Activated naive CD4-positive, alpha-beta T cell treated with anti-CD3 and anti-CD28 coated beads for 36 hours (primary cell): ENCODE measurements around the gene USP16. TPM values are rescaled to one million over a fixed set of nuclear protein-coding genes. Genes with fewer than 3 reads are reported as not detected.
A peak's percentile ranks its signal among the peaks of the same experiment; 100 is the strongest.

Experiments used
- CTCF ChIA-PET: fragments of 350-600 bp; sonication (Branson Sonifier 250); formaldehyde crosslinking; loops from one replicate; lab custom pipeline; 2021; ENCODE audit warnings: antibody characterized with exemption; lab: Charles Lee
- DNase-seq: peaks from one replicate; pipeline ENCODE4 v3.0.0-alpha.2; 2020
- H3K27ac Mint-ChIP-seq: one replicate; pipeline ENCODE4 v1.8.0; 2021; ENCODE audit warnings: mild to moderate bottlenecking, mixed read lengths
- H3K27me3 Mint-ChIP-seq: one replicate; pipeline ENCODE4 v1.8.0; 2021; ENCODE audit warnings: low read depth, mixed read lengths
- H3K36me3 Mint-ChIP-seq: one replicate; pipeline ENCODE4 v1.8.0; 2021; ENCODE audit warnings: low read depth, mixed read lengths
- H3K4me1 Mint-ChIP-seq: one replicate; pipeline ENCODE4 v1.8.0; 2021; ENCODE audit warnings: low read depth, mixed read lengths
- H3K4me3 Mint-ChIP-seq: one replicate; pipeline ENCODE4 v1.8.0; 2021; ENCODE audit warnings: mild to moderate bottlenecking, moderate library complexity, mixed read lengths
- H3K9me3 Mint-ChIP-seq: one replicate; pipeline ENCODE4 v1.8.0; 2021; ENCODE audit warnings: mixed read lengths
- intact Hi-C: fragments of 100-400 bp; cut with micrococcal nuclease; formaldehyde crosslinking; loops from one replicate; pipeline ENCODE4 v1.15.1; 2023
- total RNA-seq, 2 experiments: library from RNA; stranded (reverse); gene quantifications; one replicate each; pipeline ENCODE4 v1.2.3, GENCODE V29; 2021

USP16 gene
- total RNA-seq, 2 experiments from 2014 or later = 36.1 to 36.7 TPM

DNA sequence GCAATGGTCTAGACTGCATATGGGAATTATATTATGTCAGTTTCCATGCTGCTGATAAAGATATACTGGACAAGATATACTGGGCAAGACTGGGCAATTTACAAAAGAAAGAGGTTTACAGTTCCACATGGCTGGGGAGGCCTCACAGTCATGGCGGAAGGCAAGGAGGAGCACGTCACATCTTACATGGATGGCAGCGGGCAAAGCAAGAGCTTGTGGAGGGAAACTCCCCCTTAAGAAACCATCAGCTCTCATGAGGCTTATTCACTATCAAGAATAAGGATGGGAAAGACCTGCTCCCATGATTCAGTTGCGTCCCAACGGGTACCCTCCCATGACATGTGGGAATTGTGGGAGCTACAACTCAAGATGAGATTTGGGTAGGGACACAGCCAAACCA, 27.8 kb downstream of the USP16 start:
- H3K9me3 Mint-ChIP-seq = no peaks in the 10 kb centered on the region
- no peaks in the 10 kb centered on the region for H3K27me3 Mint-ChIP-seq
- CTCF ChIA-PET = no interaction called here

DNA sequence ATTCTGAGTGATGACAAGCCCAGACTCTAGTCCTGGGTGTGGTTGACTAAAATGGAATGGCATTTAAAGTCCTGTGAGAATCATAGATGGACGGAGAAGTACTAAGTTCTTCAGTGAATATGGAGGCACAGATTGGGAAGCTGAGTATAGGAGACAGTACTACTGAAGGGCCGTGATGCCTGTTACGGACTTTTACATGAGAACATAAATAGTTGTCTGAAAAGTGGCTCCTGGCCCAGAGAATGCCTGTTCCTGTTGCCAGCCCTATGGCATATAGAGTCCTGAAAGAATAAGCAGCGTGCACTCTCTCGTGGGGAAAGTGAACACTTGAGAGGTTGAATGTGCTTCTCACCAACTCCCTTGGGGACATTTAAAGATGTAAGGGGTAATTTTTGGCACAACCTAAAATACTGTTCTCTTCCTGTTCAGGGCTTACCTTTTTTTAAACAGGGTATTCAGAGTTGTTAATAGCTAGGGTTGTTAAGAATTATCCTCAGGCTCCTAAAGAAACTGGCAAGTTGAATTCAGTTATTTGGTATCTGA, 28.6 kb downstream of the USP16 start:
- CTCF ChIA-PET = no interaction called here
- peak overlapping the region; percentile 14 for H3K27ac Mint-ChIP-seq
- DNase-seq = no peak
- intact Hi-C loops = loop anchor here (2.0 kb wide), 1 partner anchor 14 kb away; no protein-coding TSS in a partner anchor
- H3K4me3 Mint-ChIP-seq = no peak overlapping the region
- H3K9me3 Mint-ChIP-seq = no peaks in the 10 kb centered on the region
- H3K4me1 Mint-ChIP-seq = no peaks in the 10 kb centered on the region
- no peaks in the 10 kb centered on the region for H3K27me3 Mint-ChIP-seq
- peaks cover 29% of the 10 kb centered on the region for H3K36me3 Mint-ChIP-seq

More for the DNA sequence above, 27.8 kb downstream of the USP16 start:
- Mint-ChIP-seq H3K4me1 (no peaks in the 10 kb centered on the region), H3K36me3 (peaks cover 28% of the 10 kb centered on the region), H3K4me3 (no peak overlapping the region), H3K27ac (no peak overlapping the region)
- DNase-seq = no peak
- intact Hi-C loops = loop anchor here (2.0 kb wide), 1 partner anchor 15 kb away; no protein-coding TSS in a partner anchor

DNA sequence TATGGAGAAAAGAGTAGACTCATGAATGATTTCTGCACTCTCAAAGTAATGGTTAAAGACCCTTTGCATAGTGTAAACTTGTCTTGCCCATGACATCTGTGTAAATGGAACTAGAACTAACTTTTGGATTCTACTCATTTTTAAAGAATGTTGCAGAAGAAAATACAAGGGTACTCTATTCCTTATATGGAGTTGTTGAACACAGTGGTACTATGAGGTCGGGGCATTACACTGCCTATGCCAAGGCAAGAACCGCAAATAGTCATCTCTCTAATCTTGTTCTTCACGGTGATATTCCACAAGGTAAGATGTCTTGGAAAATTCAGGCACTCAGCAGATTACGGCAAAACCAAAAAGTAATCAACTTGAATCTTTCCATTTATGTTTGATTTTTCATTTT, 29.2 kb downstream of the USP16 start:
- H3K27me3 Mint-ChIP-seq = no peaks in the 10 kb centered on the region
- H3K4me1 Mint-ChIP-seq = no peaks in the 10 kb centered on the region
- no peak for DNase-seq
- H3K9me3 Mint-ChIP-seq = no peaks in the 10 kb centered on the region
- peaks cover 29% of the 10 kb centered on the region for H3K36me3 Mint-ChIP-seq
- no peak overlapping the region for H3K4me3 Mint-ChIP-seq
- CTCF ChIA-PET = no interaction called here
- H3K27ac Mint-ChIP-seq = peak overlapping the region; percentile 14
- intact Hi-C loops = loop anchor here (2.0 kb wide), 1 partner anchor 13 kb away; no protein-coding TSS in a partner anchor

DNA sequence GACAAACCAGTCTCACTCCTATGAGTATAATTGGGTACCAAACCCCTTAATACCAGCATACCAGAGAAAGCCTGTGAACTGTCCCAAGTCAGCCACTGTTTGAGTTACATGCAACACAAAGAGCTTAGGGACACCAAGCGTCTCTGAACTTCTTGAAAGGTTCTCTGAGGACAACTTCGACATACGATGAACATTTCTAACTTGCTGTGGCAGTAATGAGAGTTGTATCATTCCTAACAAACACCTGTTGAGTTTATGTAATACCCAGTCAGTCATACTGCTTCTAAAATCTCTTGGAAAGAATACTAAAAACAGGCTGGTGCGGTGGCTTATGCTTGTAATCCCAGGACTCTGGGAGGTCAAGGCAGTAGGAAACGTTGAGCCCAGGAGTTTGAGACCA, 30.6 kb downstream of the USP16 start:
- H3K27ac Mint-ChIP-seq = no peak overlapping the region
- peaks cover 28% of the 10 kb centered on the region for H3K36me3 Mint-ChIP-seq
- H3K4me1 Mint-ChIP-seq = no peaks in the 10 kb centered on the region
- CTCF ChIA-PET = interaction anchor here (0.5 to 1.0 kb wide), 2 partner anchors 17 to 49 kb away, joined by 3 to 4 read pairs; no protein-coding TSS in a partner anchor
- no peak for DNase-seq
- intact Hi-C loops = no loop called here
- H3K27me3 Mint-ChIP-seq = no peaks in the 10 kb centered on the region
- H3K9me3 Mint-ChIP-seq = no peaks in the 10 kb centered on the region
- no peak overlapping the region for H3K4me3 Mint-ChIP-seq

DNA sequence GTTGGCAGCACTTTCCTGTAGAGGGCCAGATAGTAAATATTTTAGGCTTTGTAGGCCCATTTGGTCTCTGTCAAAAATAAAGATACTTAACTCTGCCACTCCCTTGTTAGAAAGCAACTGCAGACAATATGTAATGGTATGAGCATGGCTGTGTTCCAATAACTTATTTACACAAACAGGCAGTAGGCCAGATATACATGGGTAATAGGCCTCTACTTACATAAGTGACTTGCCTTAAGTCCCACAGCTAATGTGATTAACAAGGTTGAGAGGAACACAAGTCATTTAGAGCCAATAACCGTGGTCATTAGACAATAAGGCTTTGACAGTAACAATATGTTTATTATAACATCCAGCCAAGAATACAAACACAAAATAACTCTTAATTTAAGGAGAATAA, 31.5 kb downstream of the USP16 start:
- H3K4me1 Mint-ChIP-seq = no peaks in the 10 kb centered on the region
- no peak overlapping the region for H3K4me3 Mint-ChIP-seq
- H3K27me3 Mint-ChIP-seq = no peaks in the 10 kb centered on the region
- intact Hi-C loops = no loop called here
- H3K9me3 Mint-ChIP-seq = no peaks in the 10 kb centered on the region
- no peak for DNase-seq
- CTCF ChIA-PET = interaction anchor here (1.2 kb wide), 1 partner anchor 14 kb away, joined by 3 read pairs; no protein-coding TSS in a partner anchor
- H3K36me3 Mint-ChIP-seq = peaks cover 30% of the 10 kb centered on the region
- H3K27ac Mint-ChIP-seq = no peak overlapping the region

DNA sequence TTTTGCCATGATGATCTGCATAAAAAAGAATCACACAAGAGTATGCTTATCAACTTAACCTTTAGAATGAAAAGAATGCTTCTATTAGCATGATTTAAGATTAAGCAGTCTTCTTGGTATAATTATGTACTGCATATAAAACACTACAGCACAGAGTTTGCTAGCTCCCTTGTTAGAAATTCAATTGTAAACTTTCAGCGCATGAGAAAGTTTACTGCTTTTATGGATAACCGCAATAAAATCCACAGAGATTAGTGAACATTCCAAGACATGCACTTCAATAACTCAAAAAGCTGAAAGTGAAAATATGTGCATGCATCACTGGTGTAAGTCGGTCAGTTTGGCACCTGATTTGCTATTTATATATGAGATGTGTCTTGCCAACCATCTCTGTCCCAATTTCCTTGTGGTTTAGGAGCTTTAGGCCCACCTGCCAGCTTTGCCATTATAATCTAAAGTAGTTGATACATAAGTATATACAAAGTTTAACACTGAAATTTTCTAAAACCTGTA, 32.1 kb downstream of the USP16 start:
- Mint-ChIP-seq H3K36me3 (peaks cover 35% of the 10 kb centered on the region), H3K27ac (peak overlapping the region; percentile 36), H3K4me3 (no peak overlapping the region), H3K4me1 (no peaks in the 10 kb centered on the region), H3K9me3 (no peaks in the 10 kb centered on the region), H3K27me3 (no peaks in the 10 kb centered on the region)
- no peak for DNase-seq
- intact Hi-C loops = no loop called here
- CTCF ChIA-PET = interaction anchor here (1.2 kb wide), 1 partner anchor 15 kb away, joined by 3 read pairs; no protein-coding TSS in a partner anchor

DNA sequence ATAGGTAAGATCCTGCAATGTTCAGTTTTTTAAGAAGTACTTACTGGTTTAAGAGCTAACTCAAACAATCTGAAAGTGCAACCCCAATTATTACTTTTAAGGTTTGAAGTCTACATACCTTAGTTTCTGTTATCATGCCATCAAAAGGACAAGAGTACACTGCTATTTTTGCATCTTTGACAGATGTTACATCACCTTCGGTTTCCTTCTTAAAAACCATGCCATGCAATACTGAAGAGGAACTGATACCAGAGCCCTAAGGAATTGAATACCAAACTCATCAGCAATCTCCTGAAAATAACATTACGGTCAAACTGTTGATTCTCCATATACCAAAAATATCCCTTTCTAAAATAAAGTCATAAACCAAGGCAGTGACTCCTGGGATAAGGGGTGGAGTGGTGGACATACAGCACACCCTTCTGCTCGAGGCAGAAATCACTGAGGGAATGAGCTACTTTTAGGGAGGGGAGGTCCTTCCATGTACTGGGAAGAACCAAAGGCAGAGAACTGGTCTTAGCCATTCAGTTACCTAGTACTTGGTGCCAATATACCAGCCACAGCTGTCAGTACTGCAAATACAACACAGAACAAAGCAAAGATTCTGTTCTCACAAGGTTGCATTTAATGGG, 40.5 kb downstream of the USP16 start:
- H3K9me3 Mint-ChIP-seq = no peaks in the 10 kb centered on the region
- peaks cover 18% of the 10 kb centered on the region for H3K4me1 Mint-ChIP-seq
- no peak for DNase-seq
- no peak overlapping the region for H3K4me3 Mint-ChIP-seq
- intact Hi-C loops = loop anchor here (5.0 kb wide), 1 partner anchor 38 kb away; no protein-coding TSS in a partner anchor
- H3K27ac Mint-ChIP-seq = peak overlapping the region; percentile 34
- H3K27me3 Mint-ChIP-seq = no peaks in the 10 kb centered on the region
- H3K36me3 Mint-ChIP-seq = peaks cover 65% of the 10 kb centered on the region
- CTCF ChIA-PET = interaction anchor here (0.8 kb wide), 1 partner anchor 46 kb away, joined by 4 read pairs; the partner anchor contains the start of gene RWDD2B

DNA sequence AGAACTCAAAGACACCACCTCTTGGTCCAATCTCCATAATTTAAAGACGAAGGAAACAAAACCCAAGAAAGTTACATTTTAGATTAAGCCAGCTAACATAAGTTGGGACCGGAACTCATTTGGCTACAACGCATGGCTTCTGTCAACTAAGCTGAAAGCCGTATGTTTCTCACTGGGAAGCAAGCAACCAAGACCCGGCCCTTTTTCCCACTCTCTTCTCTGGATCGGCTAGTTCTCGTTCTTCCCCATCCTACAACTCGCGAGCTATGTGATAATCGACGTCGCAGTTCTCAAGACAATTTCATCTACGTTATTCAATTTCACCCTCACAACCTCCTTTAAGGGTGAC, 48.4 kb downstream of the USP16 start:
- Mint-ChIP-seq H3K27ac (peak overlapping the region; percentile 95), H3K4me1 (peaks cover 46% of the 10 kb centered on the region), H3K9me3 (no peaks in the 10 kb centered on the region), H3K36me3 (peaks cover 32% of the 10 kb centered on the region), H3K27me3 (no peaks in the 10 kb centered on the region), H3K4me3 (peak overlapping the region; percentile 94)
- intact Hi-C loops = loop anchor here (1.0 kb wide), 9 partner anchors 49 to 361 kb away; partner anchors contain the start of genes BACH1, RWDD2B and USP16
- DNase-seq = no peak
- CTCF ChIA-PET = interaction anchor here (1.3 to 1.4 kb wide), 2 partner anchors 10 to 299 kb away, joined by 3 to 6 read pairs; no protein-coding TSS in a partner anchor

DNA sequence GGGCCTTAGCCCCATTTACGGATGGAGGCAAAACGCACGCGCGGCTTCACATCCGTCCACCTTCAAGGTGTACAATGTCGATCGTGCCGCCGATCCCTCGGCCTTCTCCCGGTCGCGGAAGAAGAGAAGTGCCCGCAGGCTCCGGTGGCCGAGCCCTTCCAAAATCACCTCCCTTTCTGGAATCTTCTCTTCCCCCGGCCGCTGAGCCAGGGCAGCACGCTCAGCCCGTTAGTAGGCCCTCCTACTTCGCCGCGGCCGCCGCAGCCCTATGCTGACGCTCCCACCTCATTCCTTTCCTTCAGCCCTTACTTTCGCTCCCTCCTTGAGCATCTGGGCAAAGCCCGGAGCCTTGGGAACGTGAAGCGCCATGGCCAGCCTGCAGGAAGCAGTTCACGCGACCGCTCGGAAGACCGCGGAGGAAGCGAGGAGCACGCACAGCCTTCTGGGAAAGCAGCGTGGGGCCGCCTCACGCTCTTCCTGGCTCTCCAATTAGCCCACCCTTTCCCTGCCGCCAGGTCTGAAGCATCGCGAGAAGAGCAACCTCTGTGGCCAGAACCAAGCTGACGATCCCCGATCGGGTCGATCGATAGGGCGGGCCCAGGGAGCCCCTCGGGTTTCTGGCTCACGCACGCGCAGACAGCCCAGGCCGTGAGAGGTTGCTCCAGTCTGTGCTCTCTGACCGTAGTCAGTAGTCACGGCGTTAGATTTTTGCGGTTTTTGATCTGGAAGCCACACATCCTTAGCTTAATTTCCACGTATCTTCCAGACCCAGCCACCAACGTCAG, 48.9 kb downstream of the USP16 start, which contains the start of gene CCT8:
CCT8 (minus strand) TSS at position 427 of the 785 bp plus-strand sequence; CDS start at position 369, 58 bp downstream.
- Mint-ChIP-seq H3K4me3 (peak within 1 kb of the TSS; percentile 94), H3K36me3 (peaks cover 30% of the 10 kb centered on the region), H3K9me3 (no peaks in the 10 kb centered on the region), H3K27me3 (no peaks in the 10 kb centered on the region), H3K27ac (peak within 1 kb of the TSS; percentile 95), H3K4me1 (peaks cover 46% of the 10 kb centered on the region)
- intact Hi-C loops = loop anchor here (1.0 kb wide), 9 partner anchors 49 to 361 kb away; partner anchors contain the start of genes BACH1, RWDD2B and USP16
- CTCF ChIA-PET = interaction anchor here (0.7 to 1.6 kb wide), 4 partner anchors 10 to 299 kb away, joined by 3 to 6 read pairs (median 3); partner anchors contain the start of gene USP16
- peak; percentile 99 for DNase-seq

DNA sequence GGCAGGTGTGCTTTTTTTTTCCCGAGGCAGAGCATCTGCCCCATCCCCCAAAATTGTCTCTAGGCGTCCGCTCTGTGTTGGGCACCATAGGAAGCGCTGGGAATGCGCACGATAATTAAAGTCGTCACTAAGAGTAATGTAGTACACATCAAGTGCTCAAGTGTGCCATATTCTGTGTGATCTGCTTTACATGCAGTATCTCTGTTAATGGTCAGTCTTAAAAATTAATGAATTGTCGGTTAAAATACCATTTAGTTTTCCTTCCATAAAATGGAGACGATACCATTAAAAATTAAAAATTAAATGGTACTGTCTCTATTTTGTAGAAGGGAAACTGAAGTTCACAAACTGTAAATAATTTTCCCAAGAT, 49.5 kb downstream of the USP16 start:
- H3K4me1 Mint-ChIP-seq = peaks cover 48% of the 10 kb centered on the region
- no peak for DNase-seq
- CTCF ChIA-PET = interaction anchor here (0.7 to 1.6 kb wide), 3 partner anchors 11 to 298 kb away, joined by 3 to 6 read pairs (median 3); partner anchors contain the start of gene USP16
- H3K27ac Mint-ChIP-seq = peak overlapping the region; percentile 95
- no peaks in the 10 kb centered on the region for H3K27me3 Mint-ChIP-seq
- no peaks in the 10 kb centered on the region for H3K9me3 Mint-ChIP-seq
- intact Hi-C loops = no loop called here
- peak overlapping the region; percentile 94 for H3K4me3 Mint-ChIP-seq
- peaks cover 28% of the 10 kb centered on the region for H3K36me3 Mint-ChIP-seq

DNA sequence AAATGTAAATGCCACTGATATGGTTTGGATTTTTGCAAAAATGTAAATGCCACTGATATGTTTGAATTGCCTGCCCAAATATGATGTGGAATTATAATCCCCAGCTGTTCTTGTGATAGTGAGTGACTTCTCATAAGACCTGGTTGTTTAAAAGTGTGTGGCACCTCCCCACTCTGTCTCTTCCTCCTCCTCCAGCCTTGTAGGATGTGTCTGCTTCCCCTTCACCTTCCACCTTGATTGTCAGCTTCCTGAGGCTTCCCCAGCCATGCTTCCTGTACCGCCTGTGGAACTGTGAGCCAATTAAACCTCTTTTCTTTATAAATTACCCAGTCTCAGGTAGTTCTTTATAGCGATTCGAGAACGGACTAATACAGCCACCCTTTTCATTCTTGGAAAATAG, 50.3 kb downstream of the USP16 start:
- H3K4me3 Mint-ChIP-seq = peak overlapping the region; percentile 33
- intact Hi-C loops = loop anchor here (5.0 kb wide), 1 partner anchor 273 kb away; no protein-coding TSS in a partner anchor
- no peaks in the 10 kb centered on the region for H3K9me3 Mint-ChIP-seq
- CTCF ChIA-PET = interaction anchor here (0.5 to 1.6 kb wide), 3 partner anchors 72 to 297 kb away, joined by 5 to 7 read pairs (median 6); no protein-coding TSS in a partner anchor
- peaks cover 26% of the 10 kb centered on the region for H3K36me3 Mint-ChIP-seq
- no peak for DNase-seq
- no peaks in the 10 kb centered on the region for H3K27me3 Mint-ChIP-seq
- peak overlapping the region; percentile 64 for H3K27ac Mint-ChIP-seq
- H3K4me1 Mint-ChIP-seq = peaks cover 54% of the 10 kb centered on the region
